GM12878 (cell line): ENCODE results near the gene NCAPH2. TPM values are rescaled to one million over a fixed set of nuclear protein-coding genes. Genes with fewer than 3 reads are reported as not detected.
A peak's percentile ranks its signal among the peaks of the same experiment; 100 is the strongest.

Experiments used
- ATF7 ChIP-seq: fragments of 450-650 bp; IDR thresholded peaks from 2 replicates; pipeline ENCODE4 v1.6.1; 2016; ENCODE audit warnings: low read depth, mild to moderate bottlenecking
- BCL11A ChIP-seq: IDR thresholded peaks from 2 replicates; pipeline ENCODE4 v1.6.1; 2011; ENCODE audit warnings: low read depth, low read length
- BRCA1 ChIP-seq: IDR thresholded peaks from 2 replicates; pipeline ENCODE4 v1.6.1; 2011; ENCODE audit warnings: low read depth, low read length, improper control_type of control experiment
- CBFB ChIP-seq: IDR thresholded peaks from 2 replicates; pipeline ENCODE4 v1.6.1; 2016; ENCODE audit warnings: antibody characterized with exemption, low read depth
- CREB1 ChIP-seq: IDR thresholded peaks from 2 replicates; pipeline ENCODE4 v1.6.1; 2012; ENCODE audit warnings: low read depth, mild to moderate bottlenecking, inconsistent platforms
- EED ChIP-seq: sonication (generic); IDR thresholded peaks from 2 replicates; pipeline ENCODE4 v1.6.1; 2016; ENCODE audit warnings: antibody characterized with exemption, low read depth
- FOXM1 ChIP-seq: IDR thresholded peaks from 2 replicates; pipeline ENCODE4 v1.6.1; 2012; ENCODE audit warnings: low read depth, mild to moderate bottlenecking, inconsistent platforms, low read length, moderate library complexity
- GABPA ChIP-seq: IDR thresholded peaks from 2 replicates; pipeline ENCODE4 v1.6.1; 2014; ENCODE audit warnings: antibody characterized with exemption, low read depth, mild to moderate bottlenecking, inconsistent platforms
- GATAD2B ChIP-seq: fragments of 450-650 bp; conservative IDR thresholded peaks from 2 replicates; pipeline ENCODE4 v1.6.1; 2017; ENCODE audit warnings: low read depth, mild to moderate bottlenecking, moderate library complexity
- HDGF ChIP-seq: fragments of 450-650 bp; IDR thresholded peaks from 2 replicates; pipeline ENCODE4 v1.6.1; 2016; ENCODE audit warnings: antibody characterized with exemption
- IKZF1 ChIP-seq: fragments of 450-650 bp; conservative IDR thresholded peaks from 2 replicates; pipeline ENCODE4 v1.6.1; 2017; ENCODE audit warnings: antibody characterized with exemption, mild to moderate bottlenecking
- KAT2A ChIP-seq: conservative IDR thresholded peaks from 2 replicates; pipeline ENCODE4 v1.6.1; 2011; ENCODE audit warnings: low read depth, low read length; ENCODE audit not compliant: control insufficient read depth
- LARP7 ChIP-seq: fragments of 450-650 bp; IDR thresholded peaks from 2 replicates; pipeline ENCODE4 v1.6.1; 2017; ENCODE audit warnings: mild to moderate bottlenecking
- NFXL1 ChIP-seq: fragments of 450-650 bp; IDR thresholded peaks from 2 replicates; pipeline ENCODE4 v1.6.1; 2017; ENCODE audit warnings: antibody characterized with exemption, mild to moderate bottlenecking, borderline replicate concordance
- NRF1 ChIP-seq: conservative IDR thresholded peaks from 2 replicates; pipeline ENCODE4 v1.6.1; 2011; ENCODE audit warnings: mild to moderate bottlenecking, low read depth, low read length, improper control_type of control experiment
- POLR2A ChIP-seq: IDR thresholded peaks from 2 replicates; pipeline ENCODE4 v1.6.1; 2011; ENCODE audit warnings: low read depth, mild to moderate bottlenecking, low read length
- POLR2AphosphoS5 ChIP-seq: IDR thresholded peaks from 2 replicates; pipeline ENCODE4 v1.6.1; 2011; ENCODE audit warnings: mild to moderate bottlenecking, low read length, inconsistent platforms
- POU2F2 ChIP-seq: IDR thresholded peaks from 3 replicates; pipeline ENCODE4 v1.6.1; 2011; ENCODE audit warnings: low read depth, mild to moderate bottlenecking, low read length, borderline replicate concordance
- REST ChIP-seq: IDR thresholded peaks from 2 replicates; pipeline ENCODE4 v1.6.1; 2012; ENCODE audit warnings: mild to moderate bottlenecking, low read depth, low read length
- SMAD5 ChIP-seq: IDR thresholded peaks from 2 replicates; pipeline ENCODE4 v1.6.1; 2016; ENCODE audit warnings: antibody characterized with exemption, low read depth
- SP1 ChIP-seq: IDR thresholded peaks from one replicate; pipeline ENCODE4 v1.6.1; 2011; ENCODE audit warnings: low read depth, low read length
- SPI1 ChIP-seq: IDR thresholded peaks from 2 replicates; pipeline ENCODE4 v1.6.1; 2011; ENCODE audit warnings: low read depth, mild to moderate bottlenecking, low read length, moderate library complexity, borderline replicate concordance; ENCODE audit not compliant: insufficient read depth
- STAT1 ChIP-seq: fragments of 450-650 bp; conservative IDR thresholded peaks from 2 replicates; pipeline ENCODE4 v1.6.1; 2014; ENCODE audit warnings: antibody characterized with exemption, mild to moderate bottlenecking
- TARDBP ChIP-seq: IDR thresholded peaks from 2 replicates; pipeline ENCODE4 v1.6.1; 2016; ENCODE audit warnings: borderline replicate concordance
- USF2 ChIP-seq: IDR thresholded peaks from 2 replicates; pipeline ENCODE4 v1.6.1; 2011; ENCODE audit warnings: low read depth, low read length, improper control_type of control experiment, borderline replicate concordance
- YY1 ChIP-seq: IDR thresholded peaks from 2 replicates; pipeline ENCODE4 v1.6.1; 2011; ENCODE audit warnings: low read depth, mild to moderate bottlenecking, low read length
- ZBTB4 ChIP-seq: fragments of 450-650 bp; formaldehyde crosslinking; IDR thresholded peaks from 2 replicates; pipeline ENCODE4 v1.4.0; 2022; ENCODE audit warnings: mild to moderate bottlenecking, moderate library complexity
- polyA plus RNA-seq, 11 experiments: library from polyadenylated mRNA; depleted of rRNA in 4 of 11; unstranded in 6 of 11; stranded (reverse) in 5 of 11; fragments of >200 nt; fragmentation: Nextera tagmentation in 4 of 11; fragmentation: Illumina TruSeq in 1 of 11; extraction: Ambion mirVana in 4 of 11; extraction: Trizol in 1 of 11; gene quantifications; 1 replicate in 1 of 11; 2 replicates in 10 of 11; pipeline versions ENCODE4 v1.2.1 to v1.2.3, GENCODE V29; 2011 to 2016; ENCODE audit warnings: inconsistent platforms in 2 of 11, missing spikeins in 2 of 11, low read depth in 1 of 11
- total RNA-seq, 4 experiments: library from RNA; depleted of rRNA in 3 of 4; stranded (reverse); fragments of >200 nt in 3 of 4; fragmentation: Illumina TruSeq in 1 of 4; extraction: Trizol in 1 of 4; gene quantifications; 2 replicates each; pipeline versions ENCODE4 v1.2.1 to v1.2.3, GENCODE V29; 2013 to 2021

NCAPH2 gene
- total and polyA plus RNA-seq, 10 of the 15 experiments (the other 5 are each of a cell fraction or from before 2014, with no cell fraction given), result 5.0 to 110 (median 59.9) TPM

GRCh38 chr22:50530877-50531545 is 23.0 kb downstream of the NCAPH2 start (continued):
- no peak for TF ChIP-seq REST
- no peak for TF ChIP-seq NRF1
- peak; percentile 27; the same call in 1 of the 2 replicates for TF ChIP-seq YY1
- TF ChIP-seq CREB1, result no peak
- no peak for TF ChIP-seq ATF7
- peak; percentile 43; the same call in 1 of the 2 replicates for TF ChIP-seq CBFB
- no peak for TF ChIP-seq BRCA1
- peak; percentile 92 for TF ChIP-seq POLR2AphosphoS5
- peak; percentile 74; the same call in 1 of the 2 replicates for TF ChIP-seq SMAD5
- no peak for TF ChIP-seq BCL11A
- TF ChIP-seq GATAD2B, result peak; percentile 73
- no peak for TF ChIP-seq ZBTB4 (CRISPR knock-in tag)
- TF ChIP-seq NFXL1, result no peak
- TF ChIP-seq FOXM1, result no peak
- TF ChIP-seq IKZF1, result no peak
- peak; percentile 82; the same call in 2 of the 3 replicates for TF ChIP-seq POU2F2
- TF ChIP-seq HDGF, result 0 out of 2 replicates have a peak, but pooled peaks have one; percentile 32
- TF ChIP-seq STAT1, result 0 out of 2 replicates have a peak, but pooled peaks have one; percentile 56
- no peak for TF ChIP-seq GABPA
- no peak for TF ChIP-seq POLR2A
- no peak for TF ChIP-seq EED
- TF ChIP-seq KAT2A, result no peak
- TF ChIP-seq USF2, result no peak
- TF ChIP-seq LARP7, result peak; percentile 23; the same call in 1 of the 2 replicates
- TF ChIP-seq TARDBP, result no peak
- no peak for TF ChIP-seq SP1
- TF ChIP-seq SPI1, result no peak
